Measurements from ENCODE around the gene BCOR.

- TF ChIP-seq CTCF (IDR thresholded peaks at IDR 0.05) (no peak), POLR2A (IDR thresholded peaks at IDR 0.05) (no peak)
Observed at GRCh38 chrX:40081679-40082068, 16.1 kb downstream of the BCOR start.
